Testis (tissue), 2 donors: Measurements from ENCODE around the gene DTNB.

Experiments used
- POLR2A ChIP-seq: fragments of 450-650 bp; IDR thresholded peaks from one replicate; pipeline ENCODE4 v1.6.1; 2017; ENCODE audit warnings: antibody characterized with exemption, mild to moderate bottlenecking, moderate library complexity
- TF ChIP-seq, protein P1 (sequence below), 3 experiments: fragments of 450-650 bp in 2 of 3; fragments of 200-600 bp in 1 of 3; sonication (generic) in 1 of 3; IDR thresholded peaks; one replicate each; pipeline ENCODE4 v1.5.1; 2016 to 2019; ENCODE audit warnings: antibody characterized with exemption in 3 of 3, mild to moderate bottlenecking in 2 of 3, moderate library complexity in 1 of 3

DNA sequence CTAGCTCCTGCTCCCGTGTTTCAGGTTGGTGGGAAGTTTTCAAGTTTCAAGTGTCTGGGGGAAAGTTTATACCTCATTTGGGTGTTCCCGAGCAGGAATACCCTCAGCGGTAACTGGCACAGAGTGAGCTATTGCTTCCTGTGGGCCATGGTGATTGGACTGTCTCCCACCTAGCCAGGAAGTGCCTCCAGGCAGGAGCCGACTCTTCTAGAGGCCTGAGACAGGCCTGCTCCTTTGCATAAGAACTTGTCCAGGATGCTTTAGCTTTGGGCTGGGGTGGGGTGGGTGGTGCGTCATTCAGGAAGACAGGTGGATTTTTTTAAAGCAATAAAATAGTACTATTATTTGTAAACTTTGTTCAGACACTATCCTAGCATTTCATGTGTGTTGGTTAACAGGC is 308.1 kb downstream of the DTNB start:
- TF ChIP-seq, protein P1, sequence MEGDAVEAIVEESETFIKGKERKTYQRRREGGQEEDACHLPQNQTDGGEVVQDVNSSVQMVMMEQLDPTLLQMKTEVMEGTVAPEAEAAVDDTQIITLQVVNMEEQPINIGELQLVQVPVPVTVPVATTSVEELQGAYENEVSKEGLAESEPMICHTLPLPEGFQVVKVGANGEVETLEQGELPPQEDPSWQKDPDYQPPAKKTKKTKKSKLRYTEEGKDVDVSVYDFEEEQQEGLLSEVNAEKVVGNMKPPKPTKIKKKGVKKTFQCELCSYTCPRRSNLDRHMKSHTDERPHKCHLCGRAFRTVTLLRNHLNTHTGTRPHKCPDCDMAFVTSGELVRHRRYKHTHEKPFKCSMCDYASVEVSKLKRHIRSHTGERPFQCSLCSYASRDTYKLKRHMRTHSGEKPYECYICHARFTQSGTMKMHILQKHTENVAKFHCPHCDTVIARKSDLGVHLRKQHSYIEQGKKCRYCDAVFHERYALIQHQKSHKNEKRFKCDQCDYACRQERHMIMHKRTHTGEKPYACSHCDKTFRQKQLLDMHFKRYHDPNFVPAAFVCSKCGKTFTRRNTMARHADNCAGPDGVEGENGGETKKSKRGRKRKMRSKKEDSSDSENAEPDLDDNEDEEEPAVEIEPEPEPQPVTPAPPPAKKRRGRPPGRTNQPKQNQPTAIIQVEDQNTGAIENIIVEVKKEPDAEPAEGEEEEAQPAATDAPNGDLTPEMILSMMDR (IDR thresholded peaks at IDR 0.05) = no peak
- no peak for TF ChIP-seq POLR2A
